Measurements from ENCODE around the gene FOXP1. TPM values are rescaled to one million over a fixed set of nuclear protein-coding genes. Genes with fewer than 3 reads are reported as not detected.

The FOXP1 gene
- total RNA-seq, 2 donors from 2014 or later: 41.7 to 94.3 TPM

DNA sequence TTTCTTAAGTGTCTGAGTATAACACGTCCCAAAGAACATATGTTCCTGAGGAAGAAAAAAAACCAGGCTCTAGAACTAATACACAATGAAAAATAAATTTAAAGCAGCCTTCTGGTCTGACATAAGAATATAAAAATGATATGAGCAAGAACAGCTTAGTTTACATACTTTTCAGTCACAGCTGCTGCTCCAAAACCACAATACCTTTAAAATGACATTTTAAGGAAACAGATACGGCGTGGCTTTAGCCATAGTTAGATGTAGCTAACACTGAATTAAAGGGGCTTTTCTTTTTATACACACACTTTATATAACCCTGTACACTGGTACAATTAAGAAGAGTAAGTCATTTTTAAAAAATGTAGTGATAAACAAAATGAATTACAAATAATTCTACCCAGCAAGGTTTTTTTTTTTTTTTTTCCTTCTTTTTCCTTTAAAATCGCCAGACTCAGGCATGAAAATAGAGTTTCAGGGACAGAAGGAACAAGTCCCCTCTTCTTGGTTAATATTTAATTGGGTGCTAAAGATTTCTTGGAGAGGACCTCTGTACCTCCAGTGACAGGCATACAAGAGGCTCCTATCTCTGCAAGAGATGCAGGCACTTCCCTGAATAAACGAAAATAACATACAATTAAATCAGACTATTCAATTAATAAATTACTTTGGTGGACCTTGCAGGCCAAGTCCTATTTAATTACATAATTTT lies 265.6 kb downstream of the FOXP1 start:
- H3K4me3 Mint-ChIP-seq: no peak overlapping the region
- no peaks in the 10 kb centered on the region for H3K27me3 ChIP-seq (ENCODE audit: control insufficient read depth, insufficient read depth, low read length, poor library complexity, severe bottlenecking)
- no peak overlapping the region for H3K27ac ChIP-seq (ENCODE audit: low read depth, low read length)
- no peak overlapping the region for H3K9ac ChIP-seq (ENCODE audit: extremely low read depth, low read length, poor library complexity, severe bottlenecking)
- H3K27me3 Mint-ChIP-seq (ENCODE audit: insufficient read depth): no peaks in the 10 kb centered on the region
- no peaks in the 10 kb centered on the region for H3K9me3 Mint-ChIP-seq
- DNase-seq: no peak
- H3K9me3 ChIP-seq (ENCODE audit: control insufficient read depth, low read length): no peaks in the 10 kb centered on the region
- H3K4me3 ChIP-seq (ENCODE audit: low read length): no peak overlapping the region
- no peaks in the 10 kb centered on the region for H3K36me3 ChIP-seq (ENCODE audit: control insufficient read depth, insufficient read depth, low read length)
- peaks cover 17% of the 10 kb centered on the region for H3K4me1 Mint-ChIP-seq
- TF ChIP-seq, protein P1, sequence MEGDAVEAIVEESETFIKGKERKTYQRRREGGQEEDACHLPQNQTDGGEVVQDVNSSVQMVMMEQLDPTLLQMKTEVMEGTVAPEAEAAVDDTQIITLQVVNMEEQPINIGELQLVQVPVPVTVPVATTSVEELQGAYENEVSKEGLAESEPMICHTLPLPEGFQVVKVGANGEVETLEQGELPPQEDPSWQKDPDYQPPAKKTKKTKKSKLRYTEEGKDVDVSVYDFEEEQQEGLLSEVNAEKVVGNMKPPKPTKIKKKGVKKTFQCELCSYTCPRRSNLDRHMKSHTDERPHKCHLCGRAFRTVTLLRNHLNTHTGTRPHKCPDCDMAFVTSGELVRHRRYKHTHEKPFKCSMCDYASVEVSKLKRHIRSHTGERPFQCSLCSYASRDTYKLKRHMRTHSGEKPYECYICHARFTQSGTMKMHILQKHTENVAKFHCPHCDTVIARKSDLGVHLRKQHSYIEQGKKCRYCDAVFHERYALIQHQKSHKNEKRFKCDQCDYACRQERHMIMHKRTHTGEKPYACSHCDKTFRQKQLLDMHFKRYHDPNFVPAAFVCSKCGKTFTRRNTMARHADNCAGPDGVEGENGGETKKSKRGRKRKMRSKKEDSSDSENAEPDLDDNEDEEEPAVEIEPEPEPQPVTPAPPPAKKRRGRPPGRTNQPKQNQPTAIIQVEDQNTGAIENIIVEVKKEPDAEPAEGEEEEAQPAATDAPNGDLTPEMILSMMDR (conservative IDR thresholded peaks at IDR 0.05): no peak
- 80 to 94% methylated on average over 1 to 5 of the region's 5 CpGs for WGBS, 2 experiments (ENCODE audit: insufficient coverage in 1 of 2, insufficient read length in 1 of 2)
- no peaks in the 10 kb centered on the region for H3K36me3 Mint-ChIP-seq (ENCODE audit: low read depth)
- H3K4me1 ChIP-seq (ENCODE audit: control insufficient read depth, insufficient read depth, low read length): no peaks in the 10 kb centered on the region
- H3K27ac Mint-ChIP-seq: no peak overlapping the region

GRCh38 chr3:71317140-71317539 lies 266.4 kb downstream of the FOXP1 start:
- no peak overlapping the region for H3K27ac ChIP-seq (ENCODE audit: low read depth, low read length)
- H3K4me3 ChIP-seq (ENCODE audit: low read length): no peak overlapping the region
- DNase-seq: no peak
- no peak overlapping the region for H3K27ac Mint-ChIP-seq
- H3K9me3 Mint-ChIP-seq: no peaks in the 10 kb centered on the region
- H3K9ac ChIP-seq (ENCODE audit: extremely low read depth, low read length, poor library complexity, severe bottlenecking): no peak overlapping the region
- H3K27me3 Mint-ChIP-seq (ENCODE audit: insufficient read depth): no peaks in the 10 kb centered on the region
- TF ChIP-seq, protein P1 (conservative IDR thresholded peaks at IDR 0.05): no peak
- H3K27me3 ChIP-seq (ENCODE audit: control insufficient read depth, insufficient read depth, low read length, poor library complexity, severe bottlenecking): no peaks in the 10 kb centered on the region
- no peaks in the 10 kb centered on the region for H3K9me3 ChIP-seq (ENCODE audit: control insufficient read depth, low read length)
- peaks cover 17% of the 10 kb centered on the region for H3K4me1 Mint-ChIP-seq
- 98 to 100% methylated on average over 2 to 5 of the region's 6 CpGs for WGBS, 2 experiments (ENCODE audit: insufficient coverage in 1 of 2, insufficient read length in 1 of 2)
- H3K4me1 ChIP-seq (ENCODE audit: control insufficient read depth, insufficient read depth, low read length): no peaks in the 10 kb centered on the region
- no peaks in the 10 kb centered on the region for H3K36me3 ChIP-seq (ENCODE audit: control insufficient read depth, insufficient read depth, low read length)
- H3K4me3 Mint-ChIP-seq: no peak overlapping the region
- H3K36me3 Mint-ChIP-seq (ENCODE audit: low read depth): peaks cover 3% of the 10 kb centered on the region

- DNase-seq: no peak
- no peak overlapping the region for H3K4me3 Mint-ChIP-seq
- TF ChIP-seq, protein P1 (conservative IDR thresholded peaks at IDR 0.05): no peak
- peak overlapping the region; percentile 70 for H3K27ac Mint-ChIP-seq
- Histone ChIP-seq H3K27me3 (ENCODE audit: control insufficient read depth, insufficient read depth, low read length, poor library complexity, severe bottlenecking) (no peaks in the 10 kb centered on the region), H3K27ac (ENCODE audit: low read depth, low read length) (no peak overlapping the region), H3K4me1 (ENCODE audit: control insufficient read depth, insufficient read depth, low read length) (no peaks in the 10 kb centered on the region), H3K36me3 (ENCODE audit: control insufficient read depth, insufficient read depth, low read length) (no peaks in the 10 kb centered on the region), H3K4me3 (ENCODE audit: low read length) (no peak overlapping the region), H3K9me3 (ENCODE audit: control insufficient read depth, low read length) (no peaks in the 10 kb centered on the region), H3K9ac (ENCODE audit: extremely low read depth, low read length, poor library complexity, severe bottlenecking) (no peak overlapping the region)
- H3K9me3 Mint-ChIP-seq: no peaks in the 10 kb centered on the region
- peaks cover 6% of the 10 kb centered on the region for H3K36me3 Mint-ChIP-seq (ENCODE audit: low read depth)
- 94 to 96% methylated on average over 9 to 16 of the region's 16 CpGs for WGBS, 2 experiments (ENCODE audit: insufficient coverage in 1 of 2, insufficient read length in 1 of 2)
- H3K27me3 Mint-ChIP-seq (ENCODE audit: insufficient read depth): no peaks in the 10 kb centered on the region
- H3K4me1 Mint-ChIP-seq: peaks cover 20% of the 10 kb centered on the region
These were observed 267.3 kb downstream of the FOXP1 start for GRCh38 chr3:71316066-71316777.
